ENCODE results near the gene PDE6D. TPM values are rescaled to one million over a fixed set of nuclear protein-coding genes. Genes with fewer than 3 reads are reported as not detected.

PDE6D gene
- total and polyA plus RNA-seq, 2 of the 13 experiments (the other 11 are each of a cell fraction or from before 2014, with no cell fraction given) = 14.1 to 23.2 TPM

DNA sequence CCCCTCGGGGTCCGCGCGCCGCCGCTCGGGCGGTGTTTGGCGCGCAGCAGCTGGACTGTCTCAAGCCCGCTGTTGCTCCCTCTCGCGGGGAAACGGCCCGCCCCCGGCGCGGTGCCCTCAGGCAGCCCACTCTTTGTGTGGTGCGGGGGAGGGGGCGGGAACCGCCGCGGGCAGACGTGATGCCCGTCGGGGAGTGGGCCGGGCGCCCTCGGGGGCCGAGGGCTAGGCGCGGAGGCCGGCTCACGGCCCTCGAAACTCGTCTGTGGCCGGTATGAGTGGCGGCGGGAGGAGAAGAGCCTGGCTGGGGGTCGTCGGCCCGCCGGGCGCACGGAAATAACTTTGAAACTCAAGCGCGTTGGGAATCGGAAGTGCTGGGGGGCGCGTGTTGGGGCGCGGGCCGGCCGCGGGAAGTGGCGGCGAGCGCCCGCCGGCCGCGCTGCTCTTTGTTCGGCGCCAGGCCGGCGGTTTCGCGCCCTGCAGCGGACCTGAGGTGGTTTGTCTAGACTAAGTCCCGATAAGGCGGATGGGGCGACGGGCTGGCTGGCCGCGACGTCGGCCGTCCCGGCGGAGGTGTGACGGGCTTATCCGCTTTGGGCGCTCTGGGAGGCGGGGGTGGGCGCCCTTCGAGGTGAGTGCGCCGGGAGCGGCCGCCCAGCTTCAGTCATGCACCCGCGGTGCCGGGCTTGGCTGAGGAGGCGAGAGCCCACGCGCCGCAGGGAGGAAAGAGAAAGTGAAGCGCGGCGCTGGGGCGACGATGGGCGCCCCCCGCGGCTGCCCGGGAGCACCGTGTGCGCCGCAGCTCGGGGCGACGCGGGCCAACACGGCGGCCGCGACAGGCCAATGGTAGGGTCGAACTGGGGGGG, 72.1 kb downstream of the PDE6D start (continued):
- TF ChIP-seq ZHX1 (CRISPR knock-in tag; IDR thresholded peaks at IDR 0.05; ENCODE audit: low read depth) = 0 out of 2 replicates have a peak, but pooled peaks have one; percentile 34
- TF ChIP-seq SOX13 (IDR thresholded peaks at IDR 0.05) = no peak
- no peak for TF ChIP-seq SOX13 (CRISPR knock-in tag; conservative IDR thresholded peaks at IDR 0.05 in 1 of 2, IDR thresholded peaks at IDR 0.05 in 1 of 2)
- no peak; the same call in 1 of the 2 replicates for TF ChIP-seq HMG20B (CRISPR knock-in tag; conservative IDR thresholded peaks at IDR 0.05)
- TF ChIP-seq SSRP1 (CRISPR knock-in tag; IDR thresholded peaks at IDR 0.05) = no peak
- no peak for TF ChIP-seq DNMT3B (CRISPR knock-in tag; conservative IDR thresholded peaks at IDR 0.05)
- TF ChIP-seq REXO4 (CRISPR knock-in tag; IDR thresholded peaks at IDR 0.05; ENCODE audit: borderline replicate concordance) = no peak; the same call in 1 of the 2 replicates
- TF ChIP-seq TGIF2 (CRISPR knock-in tag; IDR thresholded peaks at IDR 0.05) = peak; percentile 39; the same call in 1 of the 2 replicates
- TF ChIP-seq ARID5B (CRISPR knock-in tag; IDR thresholded peaks at IDR 0.05) = no peak
- no peak for TF ChIP-seq FOXJ3 (CRISPR knock-in tag; IDR thresholded peaks at IDR 0.05; ENCODE audit: borderline replicate concordance)
- no peak; the same call in 1 of the 2 replicates for TF ChIP-seq ZNF337 (CRISPR knock-in tag; IDR thresholded peaks at IDR 0.05; ENCODE audit: borderline replicate concordance, low read depth)
- no peak; the same call in 1 of the 2 replicates for TF ChIP-seq AKAP8 (CRISPR knock-in tag; IDR thresholded peaks at IDR 0.05)
- no peak for TF ChIP-seq GTF2F1 (IDR thresholded peaks at IDR 0.05; ENCODE audit: low read length)
